Activated CD8-positive, alpha-beta T cell treated with anti-CD3 and anti-CD28 coated beads, Interleukin-2, amount 10 ng/mL, durations not matched to agents 7 days and 5 days (primary cell): ENCODE results near the gene OTOL1. TPM values are rescaled to one million over a fixed set of nuclear protein-coding genes. Genes with fewer than 3 reads are reported as not detected.
"Not testable (repeated sequence)": the region's sequence is repeated elsewhere in the genome, so short reads cannot be mapped to it uniquely, and the experiment has no call there.

Experiments used
- ATAC-seq: fragments of 150-1000 bp; cut with Tn5 transposase; one replicate; pipeline ENCODE4 v1.10.0; 2021; ENCODE audit warnings: moderate library complexity
- CTCF ChIA-PET: fragments of 350-600 bp; sonication (Branson Sonifier 250); formaldehyde crosslinking; loops from one replicate; lab custom pipeline; 2021; ENCODE audit warnings: antibody characterized with exemption; lab: Charles Lee
- POLR2A ChIA-PET: fragments of 350-600 bp; sonication (Branson Sonifier 250); formaldehyde crosslinking; loops from one replicate; lab custom pipeline; 2021; ENCODE audit warnings: antibody characterized with exemption; lab: Charles Lee
- DNase-seq: peaks from one replicate; pipeline ENCODE4 v3.0.0-alpha.2; 2020
- H3K27ac Mint-ChIP-seq: one replicate; pipeline ENCODE4 v1.8.0; 2021; ENCODE audit warnings: mild to moderate bottlenecking, mixed read lengths
- H3K27me3 Mint-ChIP-seq: one replicate; pipeline ENCODE4 v1.8.0; 2021; ENCODE audit warnings: low read depth, mixed read lengths
- H3K36me3 Mint-ChIP-seq: one replicate; pipeline ENCODE4 v1.8.0; 2021; ENCODE audit warnings: low read depth, mixed read lengths
- H3K4me1 Mint-ChIP-seq: one replicate; pipeline ENCODE4 v1.8.0; 2021; ENCODE audit warnings: low read depth, mixed read lengths
- H3K4me3 Mint-ChIP-seq: one replicate; pipeline ENCODE4 v1.8.0; 2021; ENCODE audit warnings: mild to moderate bottlenecking, mixed read lengths
- H3K9me3 Mint-ChIP-seq: one replicate; pipeline ENCODE4 v1.8.0; 2022; ENCODE audit warnings: mixed read lengths; ENCODE audit not compliant: insufficient read depth
- total RNA-seq, 2 experiments: library from RNA; stranded (reverse); gene quantifications; one replicate each; pipeline ENCODE4 v1.2.3, GENCODE V29; 2021

OTOL1 gene
- total RNA-seq, 2 experiments from 2014 or later, result not detected

DNA sequence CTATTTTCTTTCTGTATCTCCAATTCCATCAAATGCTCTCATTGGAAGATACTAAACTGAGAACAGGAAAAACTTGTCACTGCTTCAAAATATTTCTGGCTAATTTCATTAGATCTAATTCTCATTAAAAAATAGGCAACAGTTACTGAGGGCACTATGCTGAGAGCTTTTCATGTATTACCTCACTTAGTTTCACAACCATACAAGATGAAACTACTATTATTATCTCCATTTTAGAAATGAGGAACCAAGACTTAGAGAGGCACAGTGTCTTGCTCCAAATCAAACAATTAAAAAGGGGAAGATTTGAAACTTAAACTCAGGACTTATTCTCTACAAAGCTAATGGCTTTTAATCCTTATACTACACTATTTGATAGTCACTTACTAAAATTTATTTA is 7.2 kb upstream of the OTOL1 start:
- Mint-ChIP-seq H3K9me3 (no peaks in the 10 kb centered on the region), H3K4me3 (no peak overlapping the region), H3K36me3 (no peaks in the 10 kb centered on the region), H3K27ac (no peak overlapping the region), H3K4me1 (no peaks in the 10 kb centered on the region), H3K27me3 (peaks cover 5% of the 10 kb centered on the region)
- ATAC-seq, result no peak
- no peak for DNase-seq
- POLR2A ChIA-PET, result no interaction called here
- CTCF ChIA-PET, result no interaction called here

DNA sequence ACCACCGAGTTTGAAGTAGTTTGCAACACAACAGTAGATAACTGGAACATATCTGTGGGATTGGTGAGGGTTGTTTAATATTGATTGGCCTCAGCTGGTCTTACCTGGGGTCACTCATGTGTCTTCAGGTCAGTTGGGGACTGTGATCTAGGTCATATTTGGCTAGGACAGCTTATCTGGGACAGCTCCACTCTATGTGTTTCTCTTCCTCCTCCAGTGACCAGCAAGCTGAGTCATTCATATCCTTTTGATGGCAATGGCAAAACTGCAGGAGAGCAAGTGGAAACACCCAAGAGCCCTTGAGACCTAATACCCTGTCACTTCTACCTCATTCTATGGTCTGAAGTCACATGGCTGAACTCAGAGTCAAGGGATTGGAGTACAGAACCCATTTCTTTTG is 5.8 kb upstream of the OTOL1 start:
- CTCF ChIA-PET, DNase-seq, H3K9me3 Mint-ChIP-seq, H3K36me3 Mint-ChIP-seq, ATAC-seq, H3K4me3 Mint-ChIP-seq, H3K27ac Mint-ChIP-seq, H3K27me3 Mint-ChIP-seq, POLR2A ChIA-PET, H3K4me1 Mint-ChIP-seq: not testable (repeated sequence)

DNA sequence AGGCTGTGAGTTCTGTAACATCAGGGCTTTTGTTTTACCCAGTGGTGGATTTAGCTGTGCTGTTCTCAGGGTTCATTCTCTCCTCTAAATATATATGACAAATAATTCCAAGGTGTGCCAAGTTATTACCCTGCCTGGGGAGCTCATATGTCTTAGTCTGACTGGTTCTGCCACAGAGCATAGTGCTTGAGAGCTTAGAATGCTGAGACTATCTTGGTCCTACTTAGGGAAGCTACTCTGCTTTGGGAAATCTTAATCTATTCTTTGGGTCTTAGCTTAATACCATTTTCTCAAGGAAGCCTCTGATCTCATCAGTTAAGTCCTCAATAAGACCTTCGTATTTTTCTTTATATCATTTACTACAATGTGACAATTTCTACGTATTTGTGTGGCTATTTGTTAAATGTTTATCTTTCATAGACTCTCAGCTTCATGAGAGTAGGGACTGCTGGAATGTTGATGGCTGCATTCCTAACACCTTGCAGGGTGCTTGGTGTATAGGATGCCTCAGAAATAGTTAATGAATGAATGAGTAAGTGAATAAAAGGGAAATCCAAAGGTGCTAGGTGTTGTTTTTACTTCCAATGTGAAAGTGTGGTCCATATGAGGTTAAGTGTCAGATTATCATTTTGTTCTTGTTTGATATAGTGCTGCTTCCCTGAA is 1.8 kb downstream of the OTOL1 start:
- no peaks in the 10 kb centered on the region for H3K9me3 Mint-ChIP-seq
- H3K4me3 Mint-ChIP-seq, result no peak overlapping the region
- H3K27me3 Mint-ChIP-seq, result peaks cover 2% of the 10 kb centered on the region
- H3K4me1 Mint-ChIP-seq, result no peaks in the 10 kb centered on the region
- no peaks in the 10 kb centered on the region for H3K36me3 Mint-ChIP-seq
- CTCF ChIA-PET, result no interaction called here
- ATAC-seq, result no peak
- DNase-seq, result no peak
- POLR2A ChIA-PET, result no interaction called here
- no peak overlapping the region for H3K27ac Mint-ChIP-seq

DNA sequence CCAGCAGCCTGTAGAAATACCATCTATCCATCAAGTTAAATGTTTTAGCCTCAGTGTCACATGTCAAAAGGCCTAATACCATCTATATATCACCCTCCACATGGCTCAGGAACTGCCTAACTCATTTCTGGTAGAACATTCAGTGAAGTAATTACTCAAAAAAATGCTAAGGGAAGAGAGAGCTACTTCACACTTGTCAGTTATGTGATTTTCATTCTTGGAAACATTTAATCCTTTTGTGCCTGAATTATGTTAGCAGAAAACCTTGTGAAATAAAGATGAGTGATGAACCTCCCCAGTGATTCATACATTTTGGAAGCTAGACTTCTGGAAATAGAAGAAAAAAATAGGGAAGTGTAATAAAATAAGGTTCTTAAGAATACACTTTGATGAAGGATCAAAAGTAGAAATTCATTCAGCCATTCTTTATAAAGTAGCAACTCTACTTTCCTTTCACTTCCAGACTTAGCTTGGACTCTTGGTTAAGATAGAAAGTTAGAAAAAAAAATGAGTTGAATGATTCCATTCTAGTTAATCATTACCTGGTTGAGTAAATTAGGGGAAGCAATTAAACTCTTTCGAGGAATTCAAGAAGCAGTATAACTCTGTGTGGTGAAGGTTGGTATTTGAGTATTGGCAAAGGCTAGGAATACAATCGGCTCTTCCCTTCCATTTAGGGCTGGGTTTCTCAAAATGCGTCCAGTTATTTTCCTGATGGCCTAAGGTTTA is 3.6 kb downstream of the OTOL1 start:
- DNase-seq (no peak), ATAC-seq (no peak)
- Mint-ChIP-seq H3K4me1 (no peaks in the 10 kb centered on the region), H3K9me3 (no peaks in the 10 kb centered on the region), H3K27me3 (peaks cover 2% of the 10 kb centered on the region), H3K36me3 (no peaks in the 10 kb centered on the region), H3K27ac (no peak overlapping the region), H3K4me3 (no peak overlapping the region)
- POLR2A ChIA-PET, result no interaction called here
- CTCF ChIA-PET, result no interaction called here

DNA sequence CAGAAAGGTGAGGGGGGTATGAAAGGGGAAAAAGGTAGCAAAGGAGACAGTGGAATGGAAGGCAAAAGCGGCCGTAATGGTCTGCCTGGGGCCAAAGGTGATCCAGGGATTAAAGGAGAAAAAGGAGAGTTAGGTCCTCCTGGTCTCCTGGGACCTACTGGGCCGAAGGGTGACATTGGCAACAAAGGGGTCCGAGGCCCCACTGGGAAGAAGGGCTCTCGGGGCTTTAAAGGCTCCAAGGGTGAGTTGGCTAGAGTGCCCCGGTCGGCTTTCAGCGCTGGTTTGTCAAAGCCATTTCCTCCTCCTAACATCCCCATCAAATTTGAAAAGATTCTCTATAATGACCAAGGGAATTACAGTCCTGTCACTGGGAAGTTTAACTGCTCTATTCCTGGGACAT is 6.7 kb downstream of the OTOL1 start:
- DNase-seq (no peak), ATAC-seq (no peak)
- no peaks in the 10 kb centered on the region for H3K4me1 Mint-ChIP-seq
- H3K9me3 Mint-ChIP-seq, result no peaks in the 10 kb centered on the region
- no peaks in the 10 kb centered on the region for H3K36me3 Mint-ChIP-seq
- H3K27ac Mint-ChIP-seq, result no peak overlapping the region
- peaks cover 2% of the 10 kb centered on the region for H3K27me3 Mint-ChIP-seq
- H3K4me3 Mint-ChIP-seq, result no peak overlapping the region
- CTCF ChIA-PET, result no interaction called here
- POLR2A ChIA-PET, result no interaction called here

DNA sequence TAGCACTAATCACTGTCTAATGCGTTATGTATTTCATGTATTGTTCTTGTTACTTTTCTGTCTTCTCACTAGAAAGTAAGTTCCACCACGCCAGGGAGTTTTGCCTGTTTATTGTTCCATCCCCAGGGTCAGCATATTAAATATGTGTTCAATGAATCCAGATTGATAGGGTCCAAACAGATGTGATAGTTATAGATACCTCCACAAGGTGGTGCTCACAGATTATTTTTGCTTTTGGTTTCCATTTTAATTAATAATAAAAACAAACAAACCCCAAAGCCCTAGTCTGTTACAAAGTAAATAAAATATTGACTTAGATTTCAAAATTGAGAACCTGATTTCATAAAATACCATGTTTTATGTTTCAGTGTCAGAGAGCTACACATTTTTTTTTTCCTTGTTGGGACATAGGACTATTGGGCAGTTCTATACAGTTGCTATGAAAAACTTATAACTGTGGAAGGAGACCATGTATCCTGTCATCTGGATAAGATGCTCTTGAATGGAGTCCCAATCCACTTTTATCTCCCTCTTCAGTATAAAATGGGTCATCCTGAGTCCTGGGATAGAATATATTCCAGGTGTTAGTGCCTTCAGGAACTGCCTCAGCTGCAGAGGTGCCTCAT is 12.4 kb downstream of the OTOL1 start:
- DNase-seq, result no peak
- Mint-ChIP-seq H3K27ac (no peak overlapping the region), H3K4me3 (no peak overlapping the region), H3K27me3 (no peaks in the 10 kb centered on the region), H3K36me3 (no peaks in the 10 kb centered on the region), H3K9me3 (no peaks in the 10 kb centered on the region), H3K4me1 (no peaks in the 10 kb centered on the region)
- ATAC-seq, result no peak
- ChIA-PET POLR2A (no interaction called here), CTCF (no interaction called here)

DNA sequence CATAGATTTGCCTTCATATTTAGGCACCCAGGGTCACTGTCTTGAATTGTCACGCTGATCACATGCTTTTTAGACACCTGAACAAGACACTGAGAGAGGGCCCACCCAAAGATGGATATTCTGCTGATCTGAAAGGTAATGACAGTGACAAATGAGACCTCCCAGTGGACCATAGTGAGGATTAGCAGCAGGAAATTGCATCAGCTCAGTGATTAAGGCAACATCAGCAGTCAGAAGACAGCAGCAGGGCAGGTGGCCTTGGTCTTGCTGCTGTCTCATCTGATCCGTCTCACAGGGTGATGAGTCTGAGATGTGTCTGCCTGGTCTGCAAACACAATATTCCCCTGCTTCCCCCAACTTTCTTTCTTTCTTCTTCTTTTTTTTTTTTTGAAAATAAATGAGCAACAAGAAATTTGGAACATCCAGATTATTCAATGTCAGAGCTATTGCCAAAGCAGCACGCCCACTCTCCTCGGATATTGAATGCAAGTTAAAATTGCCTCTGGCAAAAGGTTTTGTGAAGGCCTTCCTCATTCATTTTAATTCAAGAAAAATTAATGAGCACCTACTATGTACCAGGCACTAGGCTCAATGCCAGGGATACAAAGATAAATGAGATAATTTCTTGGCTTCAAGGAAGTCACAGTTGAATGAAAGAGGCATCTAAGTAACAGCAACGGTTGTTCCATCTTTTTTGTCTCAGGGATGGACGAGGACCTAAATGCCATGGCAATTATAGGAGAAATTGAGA is 14.1 kb downstream of the OTOL1 start:
- Mint-ChIP-seq H3K4me3 (no peak overlapping the region), H3K36me3 (no peaks in the 10 kb centered on the region), H3K27ac (no peak overlapping the region), H3K9me3 (no peaks in the 10 kb centered on the region), H3K27me3 (no peaks in the 10 kb centered on the region), H3K4me1 (no peaks in the 10 kb centered on the region)
- no peak for DNase-seq
- ChIA-PET POLR2A (no interaction called here), CTCF (no interaction called here)
- ATAC-seq, result no peak

DNA sequence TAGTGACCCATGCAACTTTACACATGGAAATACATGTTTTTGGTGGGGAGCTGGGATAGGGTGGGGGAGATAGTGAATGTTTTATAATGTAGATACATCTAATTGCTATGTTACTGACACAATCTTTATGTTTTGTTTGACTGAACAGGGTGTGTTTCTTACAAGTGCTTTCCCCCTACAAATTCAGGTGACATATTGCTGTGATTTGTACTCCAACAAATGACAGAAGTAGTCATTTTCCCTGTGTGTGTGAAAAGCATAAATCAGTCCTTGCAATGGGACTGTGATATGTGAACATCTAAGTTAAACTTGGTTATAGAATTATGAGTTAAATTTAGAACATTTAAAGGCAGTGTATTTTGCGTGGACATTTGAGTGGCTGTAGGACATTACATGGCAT is 27.3 kb downstream of the OTOL1 start:
- no peak for DNase-seq
- Mint-ChIP-seq H3K4me3 (no peak overlapping the region), H3K27ac (no peak overlapping the region), H3K27me3 (no peaks in the 10 kb centered on the region), H3K4me1 (no peaks in the 10 kb centered on the region), H3K36me3 (no peaks in the 10 kb centered on the region), H3K9me3 (no peaks in the 10 kb centered on the region)
- POLR2A ChIA-PET, result no interaction called here
- no peak for ATAC-seq
- CTCF ChIA-PET, result no interaction called here

DNA sequence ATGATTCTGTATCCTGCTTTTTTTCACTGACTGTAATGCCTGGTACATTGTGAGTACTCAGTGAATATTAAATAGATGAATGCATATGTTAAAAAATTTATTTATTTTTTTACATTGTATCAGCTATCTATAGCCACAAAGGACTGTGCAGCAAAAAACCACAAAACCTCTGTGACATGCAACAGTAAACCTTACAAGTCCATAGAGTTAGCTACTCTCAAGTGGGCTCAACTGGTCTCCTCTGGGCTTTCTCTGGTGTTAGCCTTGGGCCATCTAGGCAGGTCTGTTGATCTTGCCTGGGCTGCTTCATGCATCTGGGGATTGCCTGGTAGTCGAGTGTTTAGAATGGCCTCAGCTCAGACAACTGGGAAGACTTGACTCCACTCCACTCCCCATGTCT is 35.3 kb downstream of the OTOL1 start:
- POLR2A ChIA-PET, result no interaction called here
- DNase-seq (no peak), ATAC-seq (no peak)
- Mint-ChIP-seq H3K4me1 (no peaks in the 10 kb centered on the region), H3K27ac (no peak overlapping the region), H3K27me3 (no peaks in the 10 kb centered on the region), H3K36me3 (no peaks in the 10 kb centered on the region), H3K4me3 (no peak overlapping the region), H3K9me3 (no peaks in the 10 kb centered on the region)
- CTCF ChIA-PET, result no interaction called here

DNA sequence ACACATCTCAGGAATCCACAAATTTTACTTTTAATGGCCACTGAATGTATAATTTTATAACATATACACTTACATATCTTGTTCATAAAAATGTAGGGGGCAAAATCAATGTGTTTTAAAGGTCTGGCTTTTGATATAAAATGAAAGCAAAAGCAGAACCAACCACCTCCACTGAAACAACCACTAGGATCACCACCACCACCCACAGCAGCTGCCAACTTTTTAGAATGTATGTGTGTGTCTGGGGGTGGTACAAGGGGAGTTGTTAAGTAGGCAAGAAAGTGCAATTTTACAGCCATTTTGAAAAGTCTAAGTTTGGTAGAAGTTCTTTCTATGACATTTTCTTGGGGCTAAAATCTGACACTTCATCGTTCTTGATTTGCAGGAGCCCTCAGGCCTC is 44.0 kb downstream of the OTOL1 start:
- ATAC-seq (no peak), DNase-seq (no peak)
- no peaks in the 10 kb centered on the region for H3K9me3 Mint-ChIP-seq
- H3K4me1 Mint-ChIP-seq, result no peaks in the 10 kb centered on the region
- H3K27ac Mint-ChIP-seq, result no peak overlapping the region
- CTCF ChIA-PET, result no interaction called here
- H3K36me3 Mint-ChIP-seq, result no peaks in the 10 kb centered on the region
- no peak overlapping the region for H3K4me3 Mint-ChIP-seq
- POLR2A ChIA-PET, result no interaction called here
- H3K27me3 Mint-ChIP-seq, result no peaks in the 10 kb centered on the region

DNA sequence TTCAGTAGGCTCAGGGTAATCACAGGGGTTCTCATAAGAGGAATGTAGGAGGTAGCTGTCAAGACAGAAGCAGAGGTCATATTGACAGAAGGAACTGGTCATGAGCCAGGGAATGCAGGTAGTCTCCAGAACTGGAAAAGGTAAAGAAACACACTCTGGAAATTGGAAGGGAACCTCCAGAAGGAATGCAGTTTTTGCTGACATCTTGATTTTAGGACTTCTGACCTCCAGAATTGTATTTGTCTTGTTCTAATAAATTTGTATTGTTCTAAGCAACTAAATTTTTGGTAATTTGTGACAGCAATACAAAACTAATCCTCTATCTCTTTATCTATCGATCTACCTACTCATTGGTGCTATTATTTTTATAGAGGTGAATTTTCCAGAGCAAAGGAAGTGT is 49.2 kb downstream of the OTOL1 start:
- ChIA-PET CTCF (no interaction called here), POLR2A (no interaction called here)
- H3K4me3 Mint-ChIP-seq, result no peak overlapping the region
- H3K4me1 Mint-ChIP-seq, result no peaks in the 10 kb centered on the region
- H3K9me3 Mint-ChIP-seq, result no peaks in the 10 kb centered on the region
- no peak for DNase-seq
- H3K36me3 Mint-ChIP-seq, result no peaks in the 10 kb centered on the region
- no peak for ATAC-seq
- no peaks in the 10 kb centered on the region for H3K27me3 Mint-ChIP-seq
- H3K27ac Mint-ChIP-seq, result no peak overlapping the region

DNA sequence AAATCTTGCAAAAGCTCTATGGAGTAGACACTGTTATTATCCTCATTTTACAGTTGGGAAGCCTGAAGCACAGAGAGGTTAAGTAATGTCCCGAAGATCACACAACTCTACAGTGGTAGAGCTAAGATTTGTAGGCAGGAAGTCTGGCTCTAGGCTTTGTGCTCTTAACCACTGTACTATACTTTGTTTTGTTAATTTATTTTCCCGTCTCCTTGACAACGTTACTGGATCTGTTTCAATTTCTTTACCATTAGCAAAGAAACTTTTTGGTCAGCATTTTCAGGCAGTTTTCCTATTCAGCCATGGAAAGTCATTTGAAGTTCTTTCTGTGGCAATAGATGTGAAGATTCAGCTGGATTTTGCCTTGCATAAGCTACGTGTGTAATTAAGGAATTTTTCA is 51.7 kb downstream of the OTOL1 start:
- ChIA-PET POLR2A (no interaction called here), CTCF (no interaction called here)
- H3K9me3 Mint-ChIP-seq, result no peaks in the 10 kb centered on the region
- no peak overlapping the region for H3K27ac Mint-ChIP-seq
- H3K4me3 Mint-ChIP-seq, result no peak overlapping the region
- DNase-seq (no peak), ATAC-seq (no peak)
- H3K36me3 Mint-ChIP-seq, result no peaks in the 10 kb centered on the region
- H3K27me3 Mint-ChIP-seq, result no peaks in the 10 kb centered on the region
- no peaks in the 10 kb centered on the region for H3K4me1 Mint-ChIP-seq
